HEK293 (cell line): ENCODE measurements around the gene ARMC7.

Experiments used
- OSR2 ChIP-seq: fragments of 450-650 bp; formaldehyde crosslinking; IDR thresholded peaks from 2 replicates; pipeline ENCODE4 v1.5.1; 2016; ENCODE audit warnings: missing biosample characterization, missing genetic modification characterization
- PATZ1 ChIP-seq: fragments of 450-650 bp; formaldehyde crosslinking; IDR thresholded peaks from 2 replicates; pipeline ENCODE4 v1.5.1; 2016; ENCODE audit warnings: missing biosample characterization, missing genetic modification characterization
- PBX3 ChIP-seq: sonication (generic); formaldehyde crosslinking; IDR thresholded peaks from 2 replicates; pipeline ENCODE4 v1.8.1; 2022; ENCODE audit warnings: mild to moderate bottlenecking, moderate library complexity, missing genetic modification reagents
- PRDM10 ChIP-seq: fragments of 450-650 bp; formaldehyde crosslinking; IDR thresholded peaks from 2 replicates; pipeline ENCODE4 v1.5.1; 2016; ENCODE audit warnings: missing biosample characterization, missing genetic modification characterization
- PRDM6 ChIP-seq: fragments of 450-650 bp; formaldehyde crosslinking; IDR thresholded peaks from 2 replicates; pipeline ENCODE4 v1.5.1; 2017; ENCODE audit warnings: missing biosample characterization, missing genetic modification characterization
- SALL2 ChIP-seq: fragments of 450-650 bp; formaldehyde crosslinking; IDR thresholded peaks from 2 replicates; pipeline ENCODE4 v1.5.0; 2017; ENCODE audit warnings: missing biosample characterization, mild to moderate bottlenecking, missing genetic modification characterization, borderline replicate concordance
- SP2 ChIP-seq: fragments of 450-650 bp; formaldehyde crosslinking; IDR thresholded peaks from 2 replicates; pipeline ENCODE4 v1.5.1; 2016; ENCODE audit warnings: missing biosample characterization, missing genetic modification characterization
- SP3 ChIP-seq: fragments of 450-650 bp; formaldehyde crosslinking; IDR thresholded peaks from 2 replicates; pipeline ENCODE4 v1.5.1; 2016; ENCODE audit warnings: missing biosample characterization, missing genetic modification characterization
- ZBTB11 ChIP-seq: fragments of 450-650 bp; formaldehyde crosslinking; conservative IDR thresholded peaks from 2 replicates; pipeline ENCODE4 v1.5.1; 2016; ENCODE audit warnings: low read depth, missing biosample characterization, missing genetic modification characterization
- ZBTB44 ChIP-seq: fragments of 450-650 bp; IDR thresholded peaks from 2 replicates; pipeline ENCODE4 v1.5.1; 2018; ENCODE audit warnings: missing biosample characterization, mild to moderate bottlenecking, missing genetic modification characterization
- ZNF174 ChIP-seq: fragments of 450-650 bp; formaldehyde crosslinking; IDR thresholded peaks from 2 replicates; pipeline ENCODE4 v1.5.0; 2017; ENCODE audit warnings: missing biosample characterization, mild to moderate bottlenecking, missing genetic modification characterization
- ZNF19 ChIP-seq: fragments of 450-650 bp; formaldehyde crosslinking; IDR thresholded peaks from 2 replicates; pipeline ENCODE4; 2016; ENCODE audit warnings: missing biosample characterization, missing genetic modification characterization, low read depth
- ZNF2 ChIP-seq: fragments of 450-650 bp; formaldehyde crosslinking; IDR thresholded peaks from 2 replicates; pipeline ENCODE4 v1.5.1; 2016; ENCODE audit warnings: missing biosample characterization, missing genetic modification characterization
- ZNF394 ChIP-seq: fragments of 450-650 bp; formaldehyde crosslinking; IDR thresholded peaks from 2 replicates; pipeline ENCODE4 v1.5.1; 2016; ENCODE audit warnings: missing biosample characterization, missing genetic modification characterization, mild to moderate bottlenecking, moderate library complexity, borderline replicate concordance
- ZNF449 ChIP-seq: fragments of 450-650 bp; formaldehyde crosslinking; IDR thresholded peaks from 2 replicates; pipeline ENCODE4 v1.5.1; 2017; ENCODE audit warnings: missing biosample characterization, mild to moderate bottlenecking, missing genetic modification characterization, moderate library complexity
- ZNF529 ChIP-seq: fragments of 450-650 bp; formaldehyde crosslinking; IDR thresholded peaks from 2 replicates; pipeline ENCODE4 v1.5.1; 2017; ENCODE audit warnings: missing genetic modification characterization, missing biosample characterization; ENCODE audit not compliant: insufficient replicate concordance
- ZNF555 ChIP-seq: fragments of 450-650 bp; formaldehyde crosslinking; conservative IDR thresholded peaks from 2 replicates; pipeline ENCODE4 v1.5.1; 2017; ENCODE audit warnings: missing biosample characterization, mild to moderate bottlenecking, missing genetic modification characterization, inconsistent platforms
- ZNF621 ChIP-seq: fragments of 450-650 bp; formaldehyde crosslinking; IDR thresholded peaks from 2 replicates; pipeline ENCODE4 v1.5.1; 2017; ENCODE audit warnings: missing biosample characterization, missing genetic modification characterization
- ZNF670 ChIP-seq: fragments of 450-650 bp; formaldehyde crosslinking; IDR thresholded peaks from 2 replicates; pipeline ENCODE4 v1.5.1; 2016; ENCODE audit warnings: missing biosample characterization, missing genetic modification characterization, low read depth
- ZNF747 ChIP-seq: fragments of 450-650 bp; formaldehyde crosslinking; IDR thresholded peaks from 2 replicates; pipeline ENCODE4 v1.5.1; 2016; ENCODE audit warnings: missing biosample characterization, missing genetic modification characterization
- ZNF843 ChIP-seq: fragments of 450-650 bp; formaldehyde crosslinking; IDR thresholded peaks from 2 replicates; pipeline ENCODE4 v1.5.1; 2016; ENCODE audit warnings: missing biosample characterization, missing genetic modification characterization

Gene ARMC7

GRCh38 chr17:75109407-75110233 lies at the start of gene ARMC7 (continued):
- no peak for TF ChIP-seq ZNF19 (tag by site-specific recombination)
- TF ChIP-seq ZNF449 (tag by site-specific recombination): no peak
- TF ChIP-seq PATZ1 (tag by site-specific recombination): peak; percentile 86
- no peak; the same call in 1 of the 2 replicates for TF ChIP-seq ZNF843 (tag by site-specific recombination)
- TF ChIP-seq ZNF621: no peak
- TF ChIP-seq PRDM6: no peak
- TF ChIP-seq ZNF394 (tag by site-specific recombination): no peak
- no peak for TF ChIP-seq ZNF529 (tag by site-specific recombination)
- no peak for TF ChIP-seq ZBTB44 (tag by site-specific recombination)
- TF ChIP-seq ZNF670 (tag by site-specific recombination): no peak
- peak; percentile 72 for TF ChIP-seq OSR2 (tag by site-specific recombination)
- TF ChIP-seq SALL2 (tag by site-specific recombination): no peak
- peak; percentile 73 for TF ChIP-seq SP2 (tag by site-specific recombination)
- peak; percentile 72 for TF ChIP-seq PRDM10 (tag by site-specific recombination)
- TF ChIP-seq ZBTB11: peak; percentile 96
- TF ChIP-seq PBX3: 0 out of 2 replicates have a peak, but pooled peaks have one; percentile 39
- no peak for TF ChIP-seq ZNF555 (tag by site-specific recombination)
- TF ChIP-seq ZNF2 (tag by site-specific recombination): 0 out of 2 replicates have a peak, but pooled peaks have one; percentile 14
- no peak for TF ChIP-seq ZNF747
- peak; percentile 47; the same call in 1 of the 2 replicates for TF ChIP-seq SP3 (tag by site-specific recombination)
- no peak for TF ChIP-seq ZNF174 (tag by site-specific recombination)
